H1 (cell line): ENCODE measurements around the gene SNX25.

Experiments used
- CBX8 ChIP-seq: fragments of 300-800, 300-1000 bp; sonication (generic); IDR thresholded peaks from 2 replicates; pipeline ENCODE4 v1.7.1; 2016; ENCODE audit warnings: low read depth, low read length, borderline replicate concordance
- CTCF ChIP-seq, 3 experiments: IDR thresholded peaks; 1 replicate in 2 of 3; 2 replicates in 1 of 3; pipeline versions ENCODE4 v1.5.1 to v1.6.1; 2011; ENCODE audit warnings: low read length in 3 of 3, mild to moderate bottlenecking in 3 of 3, inconsistent platforms in 2 of 3, low read depth in 1 of 3, moderate library complexity in 1 of 3; ENCODE audit not compliant: insufficient read depth in 1 of 3; ENCODE audit errors: control extremely low read depth in 1 of 3
- JUN ChIP-seq: IDR thresholded peaks from 2 replicates; pipeline ENCODE4 v1.6.1; 2011; ENCODE audit warnings: low read depth, mild to moderate bottlenecking, improper control_type of control experiment, low read length
- POLR2A ChIP-seq, 2 experiments: IDR thresholded peaks; 1 replicate in 1 of 2; 2 replicates in 1 of 2; pipeline ENCODE4 v1.6.1; 2011; ENCODE audit warnings: low read depth in 2 of 2, low read length in 2 of 2, mild to moderate bottlenecking in 2 of 2; ENCODE audit errors: control extremely low read depth in 1 of 2
- POLR2AphosphoS5 ChIP-seq: IDR thresholded peaks from 2 replicates; pipeline ENCODE4 v1.6.1; 2011; ENCODE audit warnings: low read depth, low read length
- SIN3A ChIP-seq, 2 experiments: IDR thresholded peaks in 1 of 2; conservative IDR thresholded peaks in 1 of 2; 2 replicates each; pipeline ENCODE4 v1.6.1; 2011 to 2012; ENCODE audit warnings: low read length in 2 of 2, improper control_type of control experiment in 1 of 2, low read depth in 1 of 2, mild to moderate bottlenecking in 1 of 2
- SP1 ChIP-seq: IDR thresholded peaks from 2 replicates; pipeline ENCODE4 v1.6.1; 2011; ENCODE audit warnings: low read depth, low read length
- TBP ChIP-seq: IDR thresholded peaks from 2 replicates; pipeline ENCODE4 v1.6.1; 2011; ENCODE audit warnings: low read depth, low read length, improper control_type of control experiment
- ZNF274 ChIP-seq: IDR thresholded peaks from 2 replicates; pipeline ENCODE4 v1.7.0; 2012; ENCODE audit warnings: low read length, borderline replicate concordance; ENCODE audit errors: extremely low read depth
- TF ChIP-seq, protein P1 (sequence below): IDR thresholded peaks from 2 replicates; pipeline ENCODE4 v1.6.1; 2012; ENCODE audit warnings: inconsistent platforms

DNA sequence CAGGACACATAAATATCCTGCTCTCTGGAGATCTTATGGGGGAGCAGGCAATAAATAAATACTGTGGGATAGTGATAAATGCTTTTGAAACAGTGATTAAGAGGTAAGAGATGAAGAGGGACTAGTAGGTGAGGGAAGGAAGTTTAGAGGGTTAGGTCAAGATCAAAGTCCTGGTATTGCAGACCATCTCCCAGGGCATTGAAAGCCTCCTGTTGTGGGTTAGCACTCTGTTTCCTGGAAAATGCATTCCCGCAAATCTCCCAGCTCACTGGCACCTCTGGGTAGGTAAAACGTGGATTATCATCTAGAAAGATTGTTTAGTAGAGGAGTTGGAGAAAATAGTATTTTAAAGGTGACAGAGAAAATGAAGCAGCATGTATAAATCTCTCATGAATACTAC lies 2.2 kb downstream of the SNX25 start:
- TF ChIP-seq POLR2A (IDR thresholded peaks at IDR 0.05; ENCODE audit: control extremely low read depth in 1 of 2, low read depth in 2 of 2, low read length in 2 of 2): no peak
- TF ChIP-seq CTCF (IDR thresholded peaks at IDR 0.05; ENCODE audit: control extremely low read depth in 1 of 3, insufficient read depth in 1 of 3, low read depth in 1 of 3, low read length in 3 of 3): no peak
- TF ChIP-seq POLR2AphosphoS5: no peak
- TF ChIP-seq CBX8: no peak
- no peak for TF ChIP-seq TBP
- no peak for TF ChIP-seq SP1
- TF ChIP-seq, protein P1, sequence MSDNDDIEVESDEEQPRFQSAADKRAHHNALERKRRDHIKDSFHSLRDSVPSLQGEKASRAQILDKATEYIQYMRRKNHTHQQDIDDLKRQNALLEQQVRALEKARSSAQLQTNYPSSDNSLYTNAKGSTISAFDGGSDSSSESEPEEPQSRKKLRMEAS: no peak
- no peak for TF ChIP-seq ZNF274
- TF ChIP-seq SIN3A (conservative IDR thresholded peaks at IDR 0.05 in 1 of 2, IDR thresholded peaks at IDR 0.05 in 1 of 2; ENCODE audit: low read depth in 1 of 2, low read length in 2 of 2): no peak
- no peak for TF ChIP-seq JUN
